ENCODE results near the gene SZT2. TPM values are rescaled to one million over a fixed set of nuclear protein-coding genes. Genes with fewer than 3 reads are reported as not detected.

Gene SZT2
- 8.0 and 9.5 TPM in 2 replicates for polyA plus RNA-seq (2013)

GRCh38 chr1:43389326-43390313 lies at the start of gene SZT2, which contains the start of gene MED8:
Gene SZT2 (plus strand): TSS chr1:43389899. CDS start chr1:43389969, 70 bp downstream.
Gene MED8 (minus strand): TSS chr1:43389800. CDS start chr1:43389764, 36 bp downstream.
- Histone ChIP-seq H3K4me3 (ENCODE audit: low read depth, low read length) (peak within 1 kb of the TSS; percentile 85), H3K23ac (ENCODE audit: low read length) (no peak within 1 kb of the TSS), H3K14ac (ENCODE audit: low read length) (peak within 1 kb of the TSS; percentile 97), H3K9me3 (ENCODE audit: insufficient read depth, low read depth, low read length) (no peaks in the 10 kb centered on the region), H3K27me3 (ENCODE audit: insufficient read depth, low read length) (no peaks in the 10 kb centered on the region), H4K8ac (ENCODE audit: low read depth, low read length) (peak within 1 kb of the TSS; percentile 99), H2AFZ (ENCODE audit: insufficient read depth, low read length, poor library complexity) (peak within 1 kb of the TSS; percentile 98), H3K36me3 (ENCODE audit: control insufficient read depth in 1 of 2, insufficient read depth in 2 of 2, low read length in 2 of 2) (peaks cover 11 to 28% of the 10 kb centered on the region in 2 experiments), H2BK120ac (ENCODE audit: insufficient read depth, low read length, poor library complexity) (peak within 1 kb of the TSS; percentile 90), H2BK5ac (ENCODE audit: low read depth, low read length, poor library complexity) (peak within 1 kb of the TSS; percentile 85), H4K91ac (ENCODE audit: low read depth, low read length) (peak within 1 kb of the TSS; percentile 93), H2BK12ac (ENCODE audit: low read length) (peak within 1 kb of the TSS; percentile 12), H4K12ac (ENCODE audit: low read depth, low read length) (peak within 1 kb of the TSS; percentile 92), H3K4ac (ENCODE audit: low read depth, low read length) (peak within 1 kb of the TSS; percentile 94), H3K79me1 (ENCODE audit: low read length) (peaks cover 10% of the 10 kb centered on the region), H3K18ac (ENCODE audit: low read length) (peak within 1 kb of the TSS; percentile 97), H3K27ac (ENCODE audit: low read depth, low read length) (peak within 1 kb of the TSS; percentile 76), H2AK5ac (ENCODE audit: low read length) (peak within 1 kb of the TSS; percentile 94), H3K9ac (ENCODE audit: low read length) (peak within 1 kb of the TSS; percentile 91), H3K4me1 (ENCODE audit: control insufficient read depth in 1 of 2, insufficient read depth in 2 of 2, low read length in 2 of 2) (peaks cover 6% of the 10 kb centered on the region in 2 experiments), H3K79me2 (ENCODE audit: control insufficient read depth, insufficient read depth, low read length, poor library complexity) (peaks cover 13% of the 10 kb centered on the region), H3K4me2 (ENCODE audit: low read length) (peak within 1 kb of the TSS; percentile 92)
- no CpG with 5 or more reads among the region's 65 CpGs for WGBS (ENCODE audit: extremely low coverage, insufficient coverage, insufficient read length)
- DNase-seq, result peak; percentile 98 to 99

GRCh38 chr1:43340559-43340958 lies 49.1 kb upstream of the SZT2 start:
- Histone ChIP-seq H4K8ac (ENCODE audit: low read depth, low read length) (no peak overlapping the region), H3K4me1 (ENCODE audit: control insufficient read depth in 1 of 2, insufficient read depth in 2 of 2, low read length in 2 of 2) (no peaks in the 10 kb centered on the region), H3K23ac (ENCODE audit: low read length) (no peak overlapping the region), H4K91ac (ENCODE audit: low read depth, low read length) (no peak overlapping the region), H2AK5ac (ENCODE audit: low read length) (no peak overlapping the region), H4K12ac (ENCODE audit: low read depth, low read length) (no peak overlapping the region), H3K27ac (ENCODE audit: low read depth, low read length) (no peak overlapping the region), H3K4me3 (ENCODE audit: low read depth, low read length) (no peak overlapping the region), H2BK120ac (ENCODE audit: insufficient read depth, low read length, poor library complexity) (no peak overlapping the region), H3K4ac (ENCODE audit: low read depth, low read length) (no peak overlapping the region), H3K79me1 (ENCODE audit: low read length) (no peaks in the 10 kb centered on the region), H2BK5ac (ENCODE audit: low read depth, low read length, poor library complexity) (no peak overlapping the region), H3K4me2 (ENCODE audit: low read length) (no peak overlapping the region), H3K9ac (ENCODE audit: low read length) (no peak overlapping the region), H3K27me3 (ENCODE audit: insufficient read depth, low read length) (no peaks in the 10 kb centered on the region), H3K79me2 (ENCODE audit: control insufficient read depth, insufficient read depth, low read length, poor library complexity) (no peaks in the 10 kb centered on the region), H3K14ac (ENCODE audit: low read length) (no peak overlapping the region), H2AFZ (ENCODE audit: insufficient read depth, low read length, poor library complexity) (no peak overlapping the region), H3K18ac (ENCODE audit: low read length) (no peak overlapping the region), H3K9me3 (ENCODE audit: insufficient read depth, low read depth, low read length) (peaks cover 2% of the 10 kb centered on the region), H3K36me3 (ENCODE audit: control insufficient read depth in 1 of 2, insufficient read depth in 2 of 2, low read length in 2 of 2) (no peaks in the 10 kb centered on the region), H2BK12ac (ENCODE audit: low read length) (no peak overlapping the region)
- WGBS (ENCODE audit: extremely low coverage, insufficient coverage, insufficient read length), result 100% methylated on average over 1 of the region's 1 CpG
- DNase-seq, result no peak

- H4K12ac ChIP-seq (ENCODE audit: low read depth, low read length), result no peak overlapping the region
- H3K4me1 ChIP-seq (ENCODE audit: control insufficient read depth in 1 of 2, insufficient read depth in 2 of 2, low read length in 2 of 2), result peaks cover 3 to 4% of the 10 kb centered on the region in 2 experiments
- H3K4me2 ChIP-seq (ENCODE audit: low read length), result no peak overlapping the region
- WGBS (ENCODE audit: extremely low coverage, insufficient coverage, insufficient read length), result no CpG with 5 or more reads among the region's 4 CpGs
- no peak overlapping the region for H3K27ac ChIP-seq (ENCODE audit: low read depth, low read length)
- no peaks in the 10 kb centered on the region for H3K27me3 ChIP-seq (ENCODE audit: insufficient read depth, low read length)
- H4K8ac ChIP-seq (ENCODE audit: low read depth, low read length), result no peak overlapping the region
- no peak for DNase-seq
- no peak overlapping the region for H2AK5ac ChIP-seq (ENCODE audit: low read length)
- no peak overlapping the region for H3K9ac ChIP-seq (ENCODE audit: low read length)
- no peak overlapping the region for H2BK12ac ChIP-seq (ENCODE audit: low read length)
- H3K18ac ChIP-seq (ENCODE audit: low read length), result no peak overlapping the region
- no peak overlapping the region for H3K4ac ChIP-seq (ENCODE audit: low read depth, low read length)
- H3K79me1 ChIP-seq (ENCODE audit: low read length), result peaks cover 9% of the 10 kb centered on the region
- no peak overlapping the region for H3K4me3 ChIP-seq (ENCODE audit: low read depth, low read length)
- H3K9me3 ChIP-seq (ENCODE audit: insufficient read depth, low read depth, low read length), result no peaks in the 10 kb centered on the region
- no peak overlapping the region for H2BK120ac ChIP-seq (ENCODE audit: insufficient read depth, low read length, poor library complexity)
- no peak overlapping the region for H2BK5ac ChIP-seq (ENCODE audit: low read depth, low read length, poor library complexity)
- no peak overlapping the region for H2AFZ ChIP-seq (ENCODE audit: insufficient read depth, low read length, poor library complexity)
- H3K79me2 ChIP-seq (ENCODE audit: control insufficient read depth, insufficient read depth, low read length, poor library complexity), result peaks cover 7% of the 10 kb centered on the region
- H3K23ac ChIP-seq (ENCODE audit: low read length), result no peak overlapping the region
- H3K14ac ChIP-seq (ENCODE audit: low read length), result no peak overlapping the region
- H3K36me3 ChIP-seq (ENCODE audit: control insufficient read depth in 1 of 2, insufficient read depth in 2 of 2, low read length in 2 of 2), result no peaks in the 10 kb centered on the region
- H4K91ac ChIP-seq (ENCODE audit: low read depth, low read length), result no peak overlapping the region
These were observed 45.3 kb upstream of the SZT2 start for GRCh38 chr1:43344267-43344850.

- H4K91ac ChIP-seq (ENCODE audit: low read depth, low read length), result no peak overlapping the region
- 100% methylated on average over 1 of the region's 3 CpGs for WGBS (ENCODE audit: extremely low coverage, insufficient coverage, insufficient read length)
- no peak overlapping the region for H3K27ac ChIP-seq (ENCODE audit: low read depth, low read length)
- H3K4ac ChIP-seq (ENCODE audit: low read depth, low read length), result no peak overlapping the region
- no peak overlapping the region for H3K18ac ChIP-seq (ENCODE audit: low read length)
- H3K9me3 ChIP-seq (ENCODE audit: insufficient read depth, low read depth, low read length), result no peaks in the 10 kb centered on the region
- no peak overlapping the region for H2BK120ac ChIP-seq (ENCODE audit: insufficient read depth, low read length, poor library complexity)
- no peak overlapping the region for H4K8ac ChIP-seq (ENCODE audit: low read depth, low read length)
- H3K79me1 ChIP-seq (ENCODE audit: low read length), result peaks cover 9% of the 10 kb centered on the region
- H3K23ac ChIP-seq (ENCODE audit: low read length), result no peak overlapping the region
- no peak overlapping the region for H3K4me2 ChIP-seq (ENCODE audit: low read length)
- H3K9ac ChIP-seq (ENCODE audit: low read length), result no peak overlapping the region
- H3K4me1 ChIP-seq (ENCODE audit: control insufficient read depth in 1 of 2, insufficient read depth in 2 of 2, low read length in 2 of 2), result peaks cover 3 to 4% of the 10 kb centered on the region in 2 experiments
- peaks cover 7% of the 10 kb centered on the region for H3K79me2 ChIP-seq (ENCODE audit: control insufficient read depth, insufficient read depth, low read length, poor library complexity)
- no peaks in the 10 kb centered on the region for H3K27me3 ChIP-seq (ENCODE audit: insufficient read depth, low read length)
- H3K4me3 ChIP-seq (ENCODE audit: low read depth, low read length), result no peak overlapping the region
- no peak overlapping the region for H2BK5ac ChIP-seq (ENCODE audit: low read depth, low read length, poor library complexity)
- no peak overlapping the region for H3K14ac ChIP-seq (ENCODE audit: low read length)
- DNase-seq, result peak in 1 of 2 donors; percentile 51
- H4K12ac ChIP-seq (ENCODE audit: low read depth, low read length), result no peak overlapping the region
- H2BK12ac ChIP-seq (ENCODE audit: low read length), result no peak overlapping the region
- no peaks in the 10 kb centered on the region for H3K36me3 ChIP-seq (ENCODE audit: control insufficient read depth in 1 of 2, insufficient read depth in 2 of 2, low read length in 2 of 2)
- no peak overlapping the region for H2AFZ ChIP-seq (ENCODE audit: insufficient read depth, low read length, poor library complexity)
- H2AK5ac ChIP-seq (ENCODE audit: low read length), result no peak overlapping the region
These were observed 44.6 kb upstream of the SZT2 start for GRCh38 chr1:43345120-43345519.

All from trophoblast cell (in vitro differentiated cells and primary cell).